Fibroblast of skin of abdomen (primary cell): ENCODE data around the gene GALNT17.
"Not testable (repeated sequence)": the region's sequence is repeated elsewhere in the genome, so short reads cannot be mapped to it uniquely, and the experiment has no call there.

Experiments
- DNase-seq: peaks from one replicate; pipeline ENCODE4 v3.0.0-alpha.2; 2013

GALNT17 gene

GRCh38 chr7:71638108-71638507 lies 506.2 kb downstream of the GALNT17 start:
- DNase-seq: no peak

- DNase-seq: no peak
These were observed 507.6 kb downstream of the GALNT17 start for GRCh38 chr7:71639382-71640085.

DNA sequence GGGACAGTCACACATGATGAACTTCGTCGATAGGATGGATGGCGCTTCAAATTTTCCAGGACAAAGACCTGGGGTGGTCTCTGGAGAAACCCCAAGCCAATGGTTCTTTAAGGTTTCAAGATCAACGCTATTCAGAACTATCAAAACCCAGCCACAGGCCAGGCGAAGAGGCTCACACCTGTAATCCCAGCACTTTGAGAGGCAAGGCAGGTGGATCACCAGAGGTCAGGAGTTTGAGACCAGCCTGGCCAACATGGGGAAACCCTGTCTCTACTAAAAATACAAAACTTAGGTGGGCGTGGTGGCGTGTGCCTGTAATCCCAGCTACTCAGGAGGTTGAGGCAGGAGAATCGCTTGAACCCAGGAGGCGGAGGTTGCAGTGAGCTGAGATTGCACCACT lies 511.1 kb downstream of the GALNT17 start:
- not testable (repeated sequence) for DNase-seq

DNA sequence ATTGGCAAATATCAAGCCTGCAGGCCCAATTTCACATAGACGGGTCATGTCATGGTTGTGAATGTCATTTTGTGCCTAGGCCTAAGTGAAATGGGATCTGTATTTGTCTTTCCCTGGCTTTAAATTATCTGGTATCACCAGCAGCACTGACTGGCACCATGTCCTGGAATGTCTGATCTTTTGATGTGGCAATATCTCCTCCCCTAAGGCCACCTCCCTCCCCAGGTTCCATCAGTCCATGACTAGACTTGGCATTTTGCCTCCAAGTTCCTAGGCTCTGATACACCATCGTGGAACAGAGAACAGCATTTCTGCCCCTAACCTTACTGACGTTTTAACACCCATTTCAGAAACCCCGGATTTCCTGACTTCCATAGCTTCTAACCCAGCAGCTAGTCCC lies 513.9 kb downstream of the GALNT17 start:
- DNase-seq: no peak

DNA sequence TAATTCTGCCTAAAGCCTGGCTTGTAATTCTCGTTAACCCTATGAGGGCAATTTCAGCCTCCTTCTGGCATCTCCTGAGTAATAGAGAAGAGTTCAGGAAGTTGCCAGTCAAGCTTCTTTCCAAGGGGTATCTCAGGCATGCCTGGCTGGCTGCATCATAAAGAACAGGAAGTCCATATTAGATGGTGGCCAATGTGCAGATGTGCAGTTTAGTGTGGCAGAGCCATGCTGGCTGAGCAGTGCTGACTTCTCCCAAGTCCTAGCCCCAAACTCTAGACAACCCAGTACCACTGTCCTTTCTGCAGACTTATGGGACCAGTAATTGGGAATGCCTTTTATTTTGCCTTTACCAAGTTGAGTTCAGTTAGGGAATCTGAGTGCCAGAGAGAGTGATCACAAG lies 517.9 kb downstream of the GALNT17 start:
- no peak for DNase-seq

DNA sequence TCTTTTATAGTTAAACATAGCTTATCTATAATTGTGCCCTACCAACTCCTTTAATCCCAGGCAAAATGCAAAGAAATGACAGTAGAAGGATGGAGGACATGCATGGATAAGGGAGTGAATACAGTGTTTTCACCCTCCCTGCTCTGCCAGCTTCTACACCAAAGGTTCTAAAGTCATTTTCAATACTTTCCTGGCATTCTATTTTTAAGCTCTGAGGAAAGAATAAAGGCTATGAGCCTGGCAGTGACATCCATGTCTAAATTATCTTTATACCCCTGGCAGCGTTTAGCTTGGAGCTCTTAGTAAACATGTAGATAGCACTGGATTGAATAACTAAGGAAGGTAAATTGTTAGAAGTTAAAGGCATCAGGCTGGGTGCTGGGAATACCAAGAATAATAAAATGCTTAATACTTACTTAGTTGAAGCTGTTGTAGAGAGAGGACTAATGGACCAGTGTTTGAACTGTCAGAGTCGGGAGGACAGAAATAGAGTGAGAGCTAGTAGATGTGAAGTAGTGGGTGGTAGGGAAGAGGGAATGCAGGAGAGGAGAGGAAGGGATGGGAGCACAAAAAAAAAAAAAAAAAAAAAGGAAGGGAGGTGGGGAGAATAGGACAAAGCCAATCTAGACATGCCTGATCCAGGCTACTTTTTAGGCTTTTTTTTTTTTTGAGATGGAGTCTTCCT lies 518.9 kb downstream of the GALNT17 start:
- no peak for DNase-seq

DNA sequence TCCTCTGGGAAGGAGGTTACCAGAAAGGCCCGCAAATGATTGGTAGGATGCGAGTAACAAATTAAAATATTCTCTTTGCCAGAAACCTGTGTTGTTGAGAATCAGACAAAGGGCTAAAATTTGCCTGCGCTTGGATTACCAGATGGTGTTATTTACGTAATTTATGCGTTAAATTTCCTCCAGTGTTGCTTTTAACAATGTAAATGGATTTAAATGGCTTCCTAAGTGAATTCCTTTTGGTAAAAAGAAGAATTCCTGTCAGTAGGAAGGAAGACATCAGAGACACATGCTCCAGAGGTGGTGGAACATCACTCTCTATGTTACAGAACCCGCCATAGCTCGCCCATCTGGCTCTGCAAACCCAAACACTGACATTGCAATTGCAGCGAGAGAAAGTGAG lies 520.6 kb downstream of the GALNT17 start:
- no peak for DNase-seq

- DNase-seq: no peak
These were observed 525.4 kb downstream of the GALNT17 start for GRCh38 chr7:71657386-71657785.

GRCh38 chr7:71659622-71660021 lies 527.7 kb downstream of the GALNT17 start:
- no peak for DNase-seq

- no peak for DNase-seq
These were observed 529.8 kb downstream of the GALNT17 start for GRCh38 chr7:71661671-71662224.

GRCh38 chr7:71665716-71666115 lies 533.8 kb downstream of the GALNT17 start:
- DNase-seq: no peak

GRCh38 chr7:71668572-71668971 lies 536.6 kb downstream of the GALNT17 start:
- peak; percentile 14 for DNase-seq

DNA sequence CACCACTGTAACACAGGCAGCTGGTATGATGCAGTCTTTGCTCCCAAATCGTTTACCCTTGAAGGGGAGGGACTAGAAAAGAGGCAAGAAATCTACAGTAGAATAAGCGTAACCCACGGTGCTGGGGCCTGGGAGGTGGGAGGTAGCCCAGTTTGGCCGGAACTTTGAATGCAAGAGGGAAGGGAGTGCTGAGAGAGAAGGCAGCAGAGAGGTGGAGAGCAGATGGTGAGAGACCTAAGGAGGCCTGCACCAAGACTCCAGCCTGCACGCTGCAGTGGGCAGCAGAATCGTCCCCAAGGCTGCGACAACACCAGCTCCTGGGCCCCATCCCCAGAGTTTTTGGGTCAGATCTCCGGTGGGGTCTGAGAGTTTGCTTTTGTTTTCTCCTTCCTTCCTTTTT lies 547.5 kb downstream of the GALNT17 start:
- no peak for DNase-seq

- DNase-seq: no peak
These were observed 550.2 kb downstream of the GALNT17 start for GRCh38 chr7:71682181-71682580.

GRCh38 chr7:71682841-71683781 lies 551.2 kb downstream of the GALNT17 start:
- peak; percentile 44 for DNase-seq

DNA sequence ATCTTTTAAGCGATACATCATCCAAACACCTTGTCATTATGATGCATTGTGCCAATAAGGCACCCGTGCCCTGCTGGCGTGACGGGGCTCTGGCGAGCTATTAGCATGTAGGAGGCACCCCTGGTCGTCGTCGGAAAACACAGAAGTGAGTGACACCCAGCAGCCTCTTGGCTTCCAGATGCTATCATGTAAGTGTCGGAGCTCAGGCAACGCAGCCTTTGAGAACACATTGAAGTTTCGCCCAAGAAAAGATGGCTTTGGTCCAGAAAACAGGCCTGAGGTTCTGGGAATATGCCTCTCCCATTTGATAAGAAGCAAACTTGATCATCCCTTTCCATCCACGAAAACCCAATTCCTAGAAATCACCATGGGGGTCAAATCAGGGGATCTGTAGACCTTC lies 555.3 kb downstream of the GALNT17 start:
- no peak for DNase-seq

- DNase-seq: no peak
These were observed 556.1 kb downstream of the GALNT17 start for GRCh38 chr7:71687831-71688599.

DNA sequence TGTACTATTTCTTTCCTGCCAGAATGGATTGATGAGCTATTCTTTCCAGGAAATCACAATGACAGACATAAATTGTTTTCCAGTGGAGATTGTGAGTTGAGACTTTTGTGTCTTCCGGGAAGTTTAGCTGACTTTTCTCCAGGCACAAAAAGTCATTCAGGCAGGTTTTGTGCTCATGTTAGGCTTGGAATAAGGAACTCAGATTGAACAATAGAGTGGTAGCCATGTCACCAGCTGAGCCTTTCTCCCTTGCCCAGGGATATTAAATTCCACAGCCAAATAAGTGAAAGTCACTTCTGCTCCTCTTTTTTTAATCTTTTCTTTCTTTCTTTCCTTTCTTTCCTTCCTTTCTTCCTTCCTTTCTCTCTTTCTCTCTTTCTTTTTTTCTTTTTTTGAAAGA lies 559.6 kb downstream of the GALNT17 start:
- DNase-seq: no peak

DNA sequence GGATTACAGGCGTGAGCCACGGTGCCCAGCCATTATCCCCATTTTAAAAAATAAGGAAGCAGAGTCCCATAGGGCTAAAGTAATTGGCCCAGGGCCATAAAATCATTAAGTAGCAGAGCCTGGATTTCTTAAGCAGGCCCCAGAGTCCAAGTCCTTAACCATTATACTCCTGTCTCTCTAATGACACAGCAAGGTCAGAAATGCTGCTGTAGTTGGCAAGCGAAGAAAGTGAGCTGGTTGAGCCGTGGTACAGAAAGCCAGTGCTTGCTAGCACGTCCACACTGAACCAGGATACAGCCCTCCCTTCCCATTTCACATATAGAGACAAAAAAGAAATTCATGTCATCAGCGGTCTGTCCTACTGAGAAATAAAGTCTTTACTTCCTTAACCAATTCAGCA lies 562.7 kb downstream of the GALNT17 start:
- no peak for DNase-seq

DNA sequence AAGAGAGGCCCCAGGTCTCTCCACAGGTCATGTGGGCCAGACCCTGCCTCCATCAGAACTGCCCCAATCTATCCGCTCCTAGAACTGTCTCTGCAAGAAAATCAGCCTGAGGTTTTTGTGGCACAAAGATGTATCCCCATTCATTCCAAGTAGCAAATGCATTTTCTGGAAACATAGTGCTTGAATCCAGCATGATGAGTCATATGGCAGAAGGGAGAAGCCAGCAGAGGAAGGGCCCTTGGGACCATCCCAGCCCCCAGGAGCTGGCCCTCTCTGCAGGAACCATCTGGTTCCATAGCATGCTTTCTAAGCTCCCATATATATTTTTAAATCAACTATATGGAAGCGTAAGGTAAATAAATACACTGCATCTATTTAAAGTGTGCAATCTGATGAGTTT lies 563.2 kb downstream of the GALNT17 start:
- peak; percentile 80 for DNase-seq

GRCh38 chr7:71696511-71696910 lies 564.6 kb downstream of the GALNT17 start:
- DNase-seq: no peak

GRCh38 chr7:71697400-71697799 lies 565.5 kb downstream of the GALNT17 start:
- DNase-seq: no peak
